ENCODE data around the gene MGMT. TPM values are rescaled to one million over a fixed set of nuclear protein-coding genes. Genes with fewer than 3 reads are reported as not detected.

MGMT gene
- total RNA-seq, 1 experiment from 2014 or later, result 9.4 TPM

GRCh38 chr10:129509155-129509554 lies 42.1 kb downstream of the MGMT start:
- Histone ChIP-seq H3K4me3 (no peak overlapping the region), H3K27ac (no peak overlapping the region), H3K27me3 (replicated peaks) (no peaks in the 10 kb centered on the region), H3K4me1 (replicated peaks) (no peaks in the 10 kb centered on the region), H3K9me3 (replicated peaks) (peaks cover 16% of the 10 kb centered on the region), H3K36me3 (no peaks in the 10 kb centered on the region)
- DNase-seq (ENCODE audit: low read depth in 1 of 2, low spot score in 2 of 2), result no peak

DNA sequence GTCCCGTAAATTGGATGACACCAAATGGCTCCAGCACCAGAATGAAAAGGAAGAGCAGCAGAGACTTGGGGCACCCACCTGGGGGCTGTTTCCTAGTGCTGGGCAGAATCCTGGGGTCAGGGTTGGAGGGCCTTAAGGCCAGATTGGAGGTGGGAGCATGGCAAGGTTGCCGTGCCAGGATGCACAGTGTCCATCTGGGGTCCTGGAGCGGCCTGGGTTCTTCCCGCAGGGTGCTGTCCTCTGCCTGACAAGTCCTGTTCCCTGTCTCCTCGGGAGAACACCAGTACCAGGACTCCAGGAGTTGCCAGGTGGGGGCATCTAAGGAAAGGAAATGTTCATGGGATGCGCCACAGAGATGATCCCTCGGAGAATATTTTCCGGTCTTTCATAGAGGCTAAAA lies 42.8 kb downstream of the MGMT start:
- Histone ChIP-seq H3K9me3 (replicated peaks) (peaks cover 16% of the 10 kb centered on the region), H3K4me1 (replicated peaks) (no peaks in the 10 kb centered on the region), H3K27me3 (replicated peaks) (no peaks in the 10 kb centered on the region), H3K27ac (no peak overlapping the region), H3K36me3 (no peaks in the 10 kb centered on the region), H3K4me3 (no peak overlapping the region)
- DNase-seq (ENCODE audit: low read depth in 1 of 2, low spot score in 2 of 2), result no peak

- H3K4me1 ChIP-seq (replicated peaks), result no peaks in the 10 kb centered on the region
- no peak for DNase-seq (ENCODE audit: low read depth in 1 of 2, low spot score in 2 of 2)
- H3K4me3 ChIP-seq, result no peak overlapping the region
- no peaks in the 10 kb centered on the region for H3K36me3 ChIP-seq
- no peak overlapping the region for H3K27ac ChIP-seq
- H3K27me3 ChIP-seq (replicated peaks), result no peaks in the 10 kb centered on the region
- peaks cover 13% of the 10 kb centered on the region for H3K9me3 ChIP-seq (replicated peaks)
Observed at GRCh38 chr10:129511086-129511485, 44.0 kb downstream of the MGMT start.

DNA sequence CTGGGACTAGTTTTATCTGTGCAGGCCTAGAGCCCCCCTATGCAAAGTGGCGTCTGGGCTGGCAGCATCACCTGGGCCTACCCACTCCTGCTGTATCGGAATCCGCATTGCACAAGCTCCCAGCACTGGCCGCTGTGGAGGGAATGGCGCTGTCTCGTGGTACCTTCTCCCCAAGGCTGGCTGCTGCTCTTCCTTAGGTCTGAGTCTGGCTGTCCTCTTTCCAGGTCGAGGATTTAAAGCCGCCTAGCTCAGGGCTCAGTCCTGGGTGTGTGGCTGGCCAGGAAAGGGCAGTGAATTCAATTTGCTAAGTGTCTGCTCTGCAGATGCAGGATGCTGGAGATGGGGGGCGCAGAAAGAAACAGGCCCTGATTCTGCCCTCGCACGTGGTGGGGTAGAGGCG lies 44.7 kb downstream of the MGMT start:
- H3K4me3 ChIP-seq, result no peak overlapping the region
- no peak overlapping the region for H3K27ac ChIP-seq
- no peak for DNase-seq (ENCODE audit: low read depth in 1 of 2, low spot score in 2 of 2)
- no peaks in the 10 kb centered on the region for H3K36me3 ChIP-seq
- H3K27me3 ChIP-seq (replicated peaks), result no peaks in the 10 kb centered on the region
- H3K4me1 ChIP-seq (replicated peaks), result no peaks in the 10 kb centered on the region
- peaks cover 11% of the 10 kb centered on the region for H3K9me3 ChIP-seq (replicated peaks)

DNA sequence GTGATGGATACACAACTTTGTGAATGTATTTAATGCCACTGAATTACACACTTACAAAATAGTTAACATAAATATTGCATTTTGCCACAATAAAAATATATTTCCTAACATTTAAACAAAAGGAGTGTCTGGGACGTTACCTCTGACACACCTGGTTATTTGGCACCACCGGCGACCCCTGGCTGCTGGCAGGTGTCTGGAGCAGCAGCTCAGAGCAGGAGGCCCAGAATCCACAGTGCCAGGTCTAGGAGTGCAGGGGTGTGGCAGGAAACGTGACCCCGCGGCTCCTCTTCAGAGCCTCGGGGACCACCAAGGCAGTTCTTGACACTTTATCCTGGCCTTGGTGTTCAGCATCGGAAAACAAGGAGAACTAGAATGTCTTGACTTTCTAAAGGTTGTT lies 46.3 kb downstream of the MGMT start:
- Histone ChIP-seq H3K27ac (no peak overlapping the region), H3K9me3 (replicated peaks) (peaks cover 9% of the 10 kb centered on the region), H3K4me1 (replicated peaks) (no peaks in the 10 kb centered on the region), H3K4me3 (no peak overlapping the region), H3K36me3 (no peaks in the 10 kb centered on the region), H3K27me3 (replicated peaks) (no peaks in the 10 kb centered on the region)
- DNase-seq (ENCODE audit: low read depth in 1 of 2, low spot score in 2 of 2), result no peak

GRCh38 chr10:129514568-129515451 lies 47.8 kb downstream of the MGMT start:
- H3K27ac ChIP-seq, result no peak overlapping the region
- H3K36me3 ChIP-seq, result no peaks in the 10 kb centered on the region
- no peak overlapping the region for H3K4me3 ChIP-seq
- H3K27me3 ChIP-seq (replicated peaks), result no peaks in the 10 kb centered on the region
- H3K9me3 ChIP-seq (replicated peaks), result peaks cover 9% of the 10 kb centered on the region
- H3K4me1 ChIP-seq (replicated peaks), result no peaks in the 10 kb centered on the region
- DNase-seq (ENCODE audit: low read depth in 1 of 2, low spot score in 2 of 2), result no peak

DNA sequence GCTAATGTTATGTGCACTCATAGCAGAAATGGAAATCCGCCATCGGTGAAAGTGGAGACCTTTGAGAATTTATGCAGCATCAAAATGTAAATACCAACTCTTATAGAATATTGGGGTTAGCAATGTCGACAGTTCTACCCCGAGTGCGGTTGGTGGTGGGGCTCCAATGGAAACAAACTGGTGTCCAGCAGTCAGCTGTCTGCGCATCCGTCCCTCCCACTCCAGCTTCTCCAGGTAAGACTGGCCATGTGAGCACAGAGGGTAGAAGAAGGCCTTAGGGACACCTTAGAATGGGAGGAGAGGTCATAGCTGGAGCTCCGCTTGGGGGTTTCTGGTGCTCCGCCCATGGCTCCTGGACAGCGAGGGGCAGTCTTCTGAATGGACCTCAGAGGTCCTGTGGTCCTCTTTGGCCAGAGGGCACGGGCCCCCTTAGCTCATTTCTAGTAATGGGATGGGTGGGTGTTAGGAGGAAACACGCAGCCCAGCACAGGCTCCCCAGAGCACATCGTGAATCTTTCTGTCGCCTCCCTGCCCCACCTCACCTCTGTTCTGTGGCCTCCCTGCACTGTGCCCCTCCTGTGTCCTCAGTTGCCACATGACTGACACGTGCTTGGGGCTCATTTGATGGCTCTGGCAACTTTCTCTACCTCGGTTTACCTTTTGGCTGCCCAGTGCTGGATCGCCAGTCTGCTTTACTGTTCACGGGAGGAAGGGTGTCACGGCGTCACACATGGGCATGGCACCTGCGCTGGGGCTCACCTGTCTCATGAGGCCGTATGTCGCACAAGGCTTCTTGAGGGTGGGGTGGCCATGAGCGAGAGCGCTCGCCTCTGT lies 50.0 kb downstream of the MGMT start:
- Histone ChIP-seq H3K27ac (no peak overlapping the region), H3K27me3 (replicated peaks) (no peaks in the 10 kb centered on the region), H3K36me3 (no peaks in the 10 kb centered on the region), H3K9me3 (replicated peaks) (peaks cover 5% of the 10 kb centered on the region), H3K4me1 (replicated peaks) (no peaks in the 10 kb centered on the region), H3K4me3 (no peak overlapping the region)
- DNase-seq (ENCODE audit: low read depth in 1 of 2, low spot score in 2 of 2), result no peak

GRCh38 chr10:129517680-129518057 lies 50.6 kb downstream of the MGMT start:
- Histone ChIP-seq H3K27ac (no peak overlapping the region), H3K27me3 (replicated peaks) (no peaks in the 10 kb centered on the region), H3K4me3 (no peak overlapping the region), H3K36me3 (no peaks in the 10 kb centered on the region), H3K9me3 (replicated peaks) (peaks cover 5% of the 10 kb centered on the region), H3K4me1 (replicated peaks) (no peaks in the 10 kb centered on the region)
- DNase-seq (ENCODE audit: low read depth in 1 of 2, low spot score in 2 of 2), result no peak

DNA sequence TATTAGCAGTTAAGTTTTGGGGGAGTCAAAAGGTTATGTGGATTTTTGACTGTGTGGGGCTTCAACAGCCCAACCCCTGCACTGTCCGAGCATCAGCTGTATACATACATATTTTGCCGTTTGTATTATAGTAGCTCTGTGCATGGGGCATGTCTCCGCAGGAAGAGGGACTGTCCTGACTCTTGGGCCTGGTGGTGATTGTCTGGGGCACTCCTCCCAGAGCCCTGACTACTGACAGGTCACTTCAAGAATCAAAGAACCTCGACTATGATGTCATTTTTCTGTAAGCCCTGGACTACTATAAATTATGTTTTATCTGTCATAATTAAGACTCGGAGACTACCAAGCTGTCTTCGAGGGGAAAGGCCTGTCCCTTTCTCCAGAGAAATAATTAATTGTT lies 51.8 kb downstream of the MGMT start:
- Histone ChIP-seq H3K27ac (no peak overlapping the region), H3K4me1 (replicated peaks) (no peaks in the 10 kb centered on the region), H3K4me3 (no peak overlapping the region), H3K9me3 (replicated peaks) (peaks cover 5% of the 10 kb centered on the region), H3K36me3 (no peaks in the 10 kb centered on the region), H3K27me3 (replicated peaks) (no peaks in the 10 kb centered on the region)
- DNase-seq (ENCODE audit: low read depth in 1 of 2, low spot score in 2 of 2), result no peak

DNA sequence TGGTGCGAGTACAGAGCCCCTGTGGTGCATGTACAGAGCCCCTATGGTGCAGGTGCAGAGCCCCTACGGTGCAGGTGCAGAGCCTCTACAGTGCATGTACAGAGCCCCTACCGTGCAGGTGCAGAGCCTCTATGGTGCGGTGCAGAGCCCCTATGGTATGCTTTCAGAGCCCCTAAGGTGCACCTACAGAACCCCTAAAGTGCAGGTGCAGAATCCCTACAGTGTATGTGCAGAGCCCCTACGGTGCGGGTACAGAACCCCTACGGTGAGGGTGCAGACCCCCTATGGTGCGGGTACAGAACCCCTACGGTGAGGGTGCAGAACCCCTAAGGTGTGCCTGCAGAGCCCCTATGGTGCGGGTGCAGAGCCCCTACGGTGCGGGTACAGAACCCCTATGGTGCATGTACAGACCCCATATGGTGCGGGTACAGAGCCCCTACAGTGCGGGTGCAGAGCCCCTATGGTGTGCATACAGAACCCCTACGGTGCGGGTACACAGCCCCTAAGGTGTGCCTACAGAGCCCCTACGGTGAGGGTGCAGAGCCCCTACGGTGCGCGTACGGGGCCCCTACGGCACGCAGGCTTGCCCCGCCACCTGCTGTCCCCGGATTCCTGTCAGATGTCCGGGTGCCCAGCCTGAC lies 53.5 kb downstream of the MGMT start:
- Histone ChIP-seq H3K36me3 (no peaks in the 10 kb centered on the region), H3K27ac (no peak overlapping the region), H3K4me3 (no peak overlapping the region), H3K9me3 (replicated peaks) (peaks cover 5% of the 10 kb centered on the region), H3K4me1 (replicated peaks) (no peaks in the 10 kb centered on the region), H3K27me3 (replicated peaks) (no peaks in the 10 kb centered on the region)
- DNase-seq (ENCODE audit: low read depth in 1 of 2, low spot score in 2 of 2), result no peak

DNA sequence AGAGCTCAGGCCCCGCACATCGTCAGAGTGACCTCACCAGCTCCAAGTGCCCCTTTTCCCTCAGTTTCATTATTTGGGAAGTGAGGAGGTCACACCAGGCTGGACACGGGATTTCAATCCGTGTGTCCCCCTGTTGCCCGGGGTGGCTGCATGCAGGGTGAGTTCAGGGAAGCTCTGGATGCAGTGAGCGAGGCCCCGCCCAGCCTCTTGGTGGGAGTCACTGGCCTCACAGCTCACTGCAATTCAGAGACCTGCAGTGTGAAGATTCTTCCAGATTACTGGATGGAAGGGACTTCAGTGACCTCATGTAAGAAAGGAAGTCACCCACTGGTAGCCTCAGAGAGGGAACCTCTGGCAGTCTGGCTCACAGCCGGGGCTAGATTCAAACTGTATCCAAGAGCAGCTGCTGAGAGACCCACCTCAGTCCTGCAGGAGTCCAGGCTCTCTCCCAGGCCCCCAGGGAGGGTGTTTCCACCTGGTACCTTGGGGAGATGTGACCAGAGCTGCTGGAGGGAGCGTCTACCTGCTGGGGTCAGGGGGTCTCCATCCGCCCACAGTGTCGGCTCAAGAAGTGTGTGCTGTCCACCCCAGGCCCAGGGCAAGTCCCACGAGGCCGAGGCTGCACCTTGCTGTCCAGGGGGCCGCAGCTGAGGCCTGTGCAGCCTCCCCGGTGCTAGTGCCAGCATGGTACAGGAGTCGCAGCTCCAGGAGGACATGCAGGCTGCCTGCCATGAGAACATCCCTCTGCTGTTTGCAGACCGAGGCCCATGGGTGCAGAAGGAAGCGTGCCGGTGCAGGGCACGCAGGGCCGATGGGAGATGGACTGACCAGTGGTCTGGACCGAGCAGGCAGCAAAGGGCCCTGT lies 54.4 kb downstream of the MGMT start:
- DNase-seq (ENCODE audit: low read depth in 1 of 2, low spot score in 2 of 2), result peak in 1 of 2 experiments; percentile 14
- Histone ChIP-seq H3K4me3 (no peak overlapping the region), H3K36me3 (no peaks in the 10 kb centered on the region), H3K27ac (no peak overlapping the region), H3K9me3 (replicated peaks) (peaks cover 5% of the 10 kb centered on the region), H3K4me1 (replicated peaks) (no peaks in the 10 kb centered on the region), H3K27me3 (replicated peaks) (no peaks in the 10 kb centered on the region)

DNA sequence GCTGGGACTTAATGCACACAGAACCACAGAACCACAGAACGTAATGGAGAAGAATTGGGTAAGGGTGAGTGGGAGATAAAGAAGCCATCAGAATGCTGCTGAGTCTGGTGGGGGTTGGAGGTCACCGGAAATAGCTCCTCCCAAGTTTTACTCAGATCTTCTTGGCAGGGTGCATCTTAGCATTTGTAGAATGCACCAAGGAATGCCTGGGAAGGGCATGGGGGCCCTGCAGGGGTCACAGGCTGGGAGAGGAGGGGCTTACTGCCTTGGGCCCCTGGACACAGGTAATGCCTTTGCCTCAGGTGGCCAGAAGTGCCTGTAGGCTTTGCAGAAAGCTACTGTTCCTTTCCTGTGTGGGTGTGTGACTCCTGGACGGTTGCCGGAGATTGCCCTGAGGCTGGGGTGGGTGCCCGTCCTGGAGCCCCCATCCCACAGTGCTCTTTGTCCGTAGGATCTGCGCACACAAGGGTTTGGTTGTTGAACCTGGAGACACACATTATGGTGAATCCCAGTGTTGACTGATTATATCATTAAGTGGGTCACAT lies 55.1 kb downstream of the MGMT start:
- H3K27me3 ChIP-seq (replicated peaks), result no peaks in the 10 kb centered on the region
- H3K27ac ChIP-seq, result no peak overlapping the region
- DNase-seq (ENCODE audit: low read depth in 1 of 2, low spot score in 2 of 2), result no peak
- H3K4me1 ChIP-seq (replicated peaks), result no peaks in the 10 kb centered on the region
- H3K4me3 ChIP-seq, result no peak overlapping the region
- no peaks in the 10 kb centered on the region for H3K36me3 ChIP-seq
- H3K9me3 ChIP-seq (replicated peaks), result peaks cover 3% of the 10 kb centered on the region

Measured in SJSA1 (cell line).